DOHH2 (cell line): ENCODE measurements around the gene OR1J1.

Source experiments
- EZH2phosphoT487 ChIP-seq: fragments of 200-600 bp; sonication (generic); IDR thresholded peaks from 2 replicates; pipeline ENCODE4 v1.6.1; 2017; ENCODE audit warnings: borderline replicate concordance, mild to moderate bottlenecking, antibody characterized with exemption, low read length, moderate library complexity, mixed read lengths
- TF ChIP-seq, protein P1 (sequence below): fragments of 200-600 bp; sonication (generic); IDR thresholded peaks from one replicate; pipeline ENCODE4 v1.5.1; 2014; ENCODE audit warnings: antibody characterized with exemption, mild to moderate bottlenecking, low read depth, low read length; ENCODE audit not compliant: poor library complexity, severe bottlenecking

DNA sequence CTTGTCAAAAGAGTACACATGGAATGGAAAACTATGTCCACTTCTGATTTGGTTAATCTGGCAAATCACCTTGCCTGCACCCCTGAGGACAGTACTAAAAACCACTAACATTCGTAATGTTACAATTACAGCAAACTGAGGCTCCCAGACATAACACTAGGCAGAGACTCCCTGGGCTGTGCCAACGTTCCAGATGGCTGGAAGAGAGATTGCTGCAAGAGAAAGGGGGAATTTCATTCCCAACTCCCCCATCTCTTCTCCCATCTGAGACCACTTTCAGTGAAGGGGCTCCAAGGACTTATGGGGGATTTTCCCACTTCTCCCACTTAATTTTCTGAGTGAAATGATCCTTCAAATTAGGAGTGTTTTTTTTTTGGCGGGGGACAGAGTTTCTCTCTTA is 11.3 kb downstream of the OR1J1 start:
- TF ChIP-seq, protein P1, sequence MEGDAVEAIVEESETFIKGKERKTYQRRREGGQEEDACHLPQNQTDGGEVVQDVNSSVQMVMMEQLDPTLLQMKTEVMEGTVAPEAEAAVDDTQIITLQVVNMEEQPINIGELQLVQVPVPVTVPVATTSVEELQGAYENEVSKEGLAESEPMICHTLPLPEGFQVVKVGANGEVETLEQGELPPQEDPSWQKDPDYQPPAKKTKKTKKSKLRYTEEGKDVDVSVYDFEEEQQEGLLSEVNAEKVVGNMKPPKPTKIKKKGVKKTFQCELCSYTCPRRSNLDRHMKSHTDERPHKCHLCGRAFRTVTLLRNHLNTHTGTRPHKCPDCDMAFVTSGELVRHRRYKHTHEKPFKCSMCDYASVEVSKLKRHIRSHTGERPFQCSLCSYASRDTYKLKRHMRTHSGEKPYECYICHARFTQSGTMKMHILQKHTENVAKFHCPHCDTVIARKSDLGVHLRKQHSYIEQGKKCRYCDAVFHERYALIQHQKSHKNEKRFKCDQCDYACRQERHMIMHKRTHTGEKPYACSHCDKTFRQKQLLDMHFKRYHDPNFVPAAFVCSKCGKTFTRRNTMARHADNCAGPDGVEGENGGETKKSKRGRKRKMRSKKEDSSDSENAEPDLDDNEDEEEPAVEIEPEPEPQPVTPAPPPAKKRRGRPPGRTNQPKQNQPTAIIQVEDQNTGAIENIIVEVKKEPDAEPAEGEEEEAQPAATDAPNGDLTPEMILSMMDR, result no peak
- no peak for TF ChIP-seq EZH2phosphoT487
